Middle frontal gyrus (tissue), 1 donor: ENCODE measurements around the gene OTOG.

Experiments
- DNase-seq: peaks from one replicate; pipeline ENCODE4 v3.0.0-alpha.2; 2015; ENCODE audit warnings: low spot score; ENCODE audit errors: extremely low spot score

Gene OTOG

DNA sequence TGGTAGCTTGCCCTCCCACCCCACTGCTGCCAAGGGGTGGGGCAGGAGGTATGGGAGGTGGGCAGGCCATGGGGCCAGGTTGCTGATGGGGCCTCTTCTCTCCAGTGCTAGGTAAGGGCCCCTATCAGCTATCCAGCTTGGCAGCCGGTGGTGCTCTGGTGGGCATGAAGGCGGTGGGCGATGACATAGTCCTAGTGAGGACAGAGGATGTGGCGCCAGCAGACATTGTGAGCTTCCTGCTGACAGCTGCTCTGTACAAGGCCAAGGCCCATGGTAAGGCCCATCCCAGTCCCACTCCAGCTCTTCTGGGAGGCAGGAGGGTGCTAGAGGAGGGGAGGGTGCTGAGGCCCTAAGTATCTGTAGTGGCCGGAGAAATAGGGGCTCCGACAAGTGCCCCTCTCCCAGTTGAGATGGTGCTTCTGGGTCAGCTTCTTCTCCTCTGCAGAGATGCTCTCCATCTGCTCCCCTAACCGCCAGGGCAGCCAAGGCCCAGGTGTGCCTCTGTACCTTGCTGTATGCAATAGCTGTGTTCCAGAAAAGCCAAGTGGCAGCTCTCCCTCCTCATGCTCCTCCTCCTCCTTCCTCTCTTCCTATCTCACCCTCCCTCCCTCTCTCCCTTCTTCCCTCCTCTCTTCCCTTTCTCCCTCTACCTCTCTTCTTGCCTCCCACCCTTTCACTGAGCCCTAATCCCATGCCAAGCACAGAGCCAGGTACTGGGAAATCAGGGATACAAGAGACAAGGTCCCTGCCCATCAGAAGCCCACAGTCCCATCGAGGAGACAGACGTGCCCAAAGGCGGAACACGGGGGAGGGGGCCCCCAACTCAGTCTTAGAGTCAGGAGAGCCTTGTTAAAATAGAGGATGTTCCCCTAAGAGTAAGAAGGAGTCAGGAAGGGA lies 55.3 kb downstream of the OTOG start:
- DNase-seq, result no peak

DNA sequence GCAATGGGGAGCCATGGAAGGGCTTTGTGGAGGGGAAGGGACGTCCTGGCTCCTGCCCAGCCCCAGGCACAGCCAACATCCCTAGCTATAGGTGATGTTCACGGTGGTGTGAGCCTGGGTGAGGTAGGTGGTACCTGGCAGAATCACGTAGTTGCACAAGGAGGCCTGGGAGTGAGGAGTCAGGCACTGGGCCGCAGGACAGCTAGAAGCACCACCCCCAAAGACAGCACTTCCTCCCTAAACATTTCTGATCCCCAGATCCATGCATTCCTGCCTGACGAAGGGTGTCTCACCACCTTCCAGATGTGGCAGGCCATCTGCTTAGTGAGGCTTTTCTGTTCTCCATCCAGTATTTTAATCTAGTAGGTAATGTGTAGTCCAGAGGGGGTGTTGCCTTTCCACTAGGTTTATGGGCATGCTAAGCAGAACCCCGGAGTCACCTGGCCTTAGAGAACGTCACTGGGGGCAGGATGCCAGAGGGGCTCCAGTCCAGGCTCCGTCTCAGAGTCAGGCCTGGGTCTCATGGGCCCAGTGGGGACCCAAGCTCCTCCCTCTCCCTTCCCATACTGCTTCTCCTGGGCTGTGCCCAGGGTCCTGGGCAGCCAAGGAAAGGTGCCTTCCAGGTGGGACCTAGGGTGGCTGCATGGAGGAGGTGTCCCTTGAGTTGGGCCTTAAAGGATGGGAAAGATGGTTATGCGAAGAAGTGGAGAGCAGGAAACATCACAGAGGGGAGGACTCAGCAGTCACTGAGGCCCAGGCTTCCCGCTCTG lies 56.2 kb downstream of the OTOG start:
- no peak for DNase-seq

DNA sequence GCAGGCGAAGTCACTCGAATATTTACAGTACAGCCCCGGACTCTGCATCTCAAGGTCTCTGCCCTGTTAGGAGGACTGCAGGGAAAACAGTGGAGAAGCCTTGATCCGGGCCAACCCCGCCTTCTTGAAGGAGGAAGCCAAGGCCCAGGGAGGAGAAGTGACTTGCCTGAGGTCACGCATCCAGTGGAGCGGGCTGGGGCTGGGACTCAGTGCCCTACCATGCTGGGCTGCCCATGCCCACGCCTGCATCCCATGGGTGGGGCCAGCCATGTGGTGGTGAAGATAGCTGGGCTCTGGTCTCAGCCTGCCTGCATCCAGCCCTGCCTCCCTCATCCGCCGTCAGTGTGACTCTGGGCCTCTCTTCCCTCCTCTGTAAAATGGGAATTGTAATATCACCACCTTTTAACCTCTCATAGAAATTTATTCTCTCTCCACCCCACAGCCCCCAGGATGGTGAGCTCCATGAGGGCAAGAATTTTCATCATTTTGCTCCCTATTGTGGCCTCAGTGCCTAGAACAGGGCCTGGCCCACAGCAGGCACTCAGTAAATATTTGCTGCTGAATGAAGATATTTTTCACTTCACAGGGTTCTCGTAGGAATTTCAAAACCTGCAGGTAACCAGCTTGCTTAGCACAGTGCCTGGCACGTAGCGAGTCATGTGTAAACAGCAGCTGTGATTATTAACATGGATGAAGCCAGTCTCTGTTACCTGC lies 57.3 kb downstream of the OTOG start:
- no peak for DNase-seq

DNA sequence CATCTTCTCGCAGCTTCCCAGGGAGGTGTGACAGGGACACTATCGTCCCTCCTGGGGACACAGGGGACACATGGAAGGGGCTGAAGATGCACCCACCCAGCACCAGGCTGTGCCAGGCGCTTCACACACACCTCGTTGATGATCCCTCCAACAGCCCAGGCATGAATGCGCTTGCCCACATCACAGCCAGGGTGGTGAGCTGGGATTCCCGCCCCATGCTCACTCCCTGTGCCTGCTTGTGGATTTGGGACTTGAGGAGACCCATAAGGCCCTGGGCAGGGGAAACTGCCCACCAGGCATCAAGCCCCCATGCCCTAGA lies 57.8 kb downstream of the OTOG start:
- DNase-seq, result no peak

DNA sequence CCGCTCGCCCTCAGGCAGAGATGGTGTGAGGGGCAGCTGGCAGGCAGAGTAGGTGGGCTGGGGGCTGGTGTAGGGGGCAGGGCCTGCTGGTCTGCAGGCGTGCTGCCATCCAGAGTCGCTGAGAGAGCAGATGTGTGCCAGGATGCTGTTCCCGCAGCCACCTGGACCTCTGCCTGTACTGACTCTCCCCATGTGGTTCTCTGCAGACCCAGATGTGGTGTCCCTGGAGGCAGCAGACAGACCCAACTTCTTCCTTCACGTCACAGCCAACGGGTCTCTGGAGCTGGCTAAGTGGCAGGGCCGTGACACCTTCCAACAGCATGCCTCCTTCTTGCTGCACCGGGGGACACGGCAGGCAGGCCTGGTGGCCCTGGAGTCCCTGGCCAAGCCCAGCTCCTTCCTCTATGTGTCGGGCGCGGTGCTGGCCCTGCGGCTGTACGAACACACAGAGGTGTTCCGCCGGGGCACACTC lies 58.6 kb downstream of the OTOG start:
- DNase-seq, result no peak

DNA sequence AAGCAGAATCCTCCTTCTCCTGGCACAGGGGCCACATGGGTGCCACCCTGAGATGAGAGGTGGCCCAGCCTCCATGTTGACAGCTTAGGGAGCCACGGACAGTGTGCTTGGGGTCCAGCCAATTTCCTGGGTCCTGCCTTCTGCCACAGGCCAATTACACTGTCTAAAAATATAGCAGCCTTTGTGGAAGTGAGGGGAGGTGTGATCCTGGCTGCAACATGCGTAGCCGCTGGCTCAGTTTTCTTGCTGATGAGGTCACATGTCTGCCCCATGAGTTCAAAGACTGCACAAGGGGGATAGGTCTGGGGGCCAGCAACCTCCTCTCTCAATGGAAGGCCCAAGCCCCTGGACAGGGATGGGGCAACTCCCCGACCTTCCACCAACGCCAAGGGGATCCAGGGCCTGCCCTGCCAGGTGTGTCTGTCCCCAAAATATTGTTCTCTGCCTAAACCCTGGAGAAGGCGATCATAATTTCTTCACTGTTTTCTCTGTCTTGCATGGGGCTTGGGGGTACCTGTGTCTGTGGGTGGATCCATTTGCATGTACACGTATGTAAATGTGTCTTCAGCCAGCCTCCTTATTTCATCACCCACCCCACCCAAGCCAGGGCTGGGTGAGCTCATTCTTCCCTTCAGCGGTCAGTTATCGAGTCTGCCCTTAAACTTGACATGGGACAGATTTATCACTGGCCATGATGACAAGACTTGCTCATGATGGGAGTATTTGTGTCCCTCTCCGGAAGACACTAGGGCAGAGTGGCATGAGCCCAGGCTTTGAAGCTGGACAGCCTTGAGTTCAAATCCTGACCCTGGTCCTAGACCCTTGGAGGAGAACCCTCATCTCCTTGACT lies 59.4 kb downstream of the OTOG start:
- DNase-seq, result no peak

DNA sequence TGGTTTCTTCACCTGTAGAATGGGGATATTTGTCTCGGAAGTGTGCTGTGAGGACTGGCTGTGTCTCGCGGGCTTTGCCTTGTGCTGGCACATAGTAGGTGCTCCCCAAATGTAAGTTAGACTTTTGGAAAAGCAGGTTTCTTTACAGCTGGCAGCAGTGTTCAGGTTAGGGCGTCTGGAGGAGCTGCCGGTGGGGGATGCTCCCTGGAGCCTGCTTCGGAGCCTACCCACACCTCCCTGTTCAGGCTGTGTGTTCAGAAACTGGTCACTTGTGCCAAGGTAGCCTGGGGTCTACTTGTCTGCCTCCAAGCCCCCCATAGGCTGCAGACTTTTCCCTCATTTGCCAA lies 60.0 kb downstream of the OTOG start:
- no peak for DNase-seq

DNA sequence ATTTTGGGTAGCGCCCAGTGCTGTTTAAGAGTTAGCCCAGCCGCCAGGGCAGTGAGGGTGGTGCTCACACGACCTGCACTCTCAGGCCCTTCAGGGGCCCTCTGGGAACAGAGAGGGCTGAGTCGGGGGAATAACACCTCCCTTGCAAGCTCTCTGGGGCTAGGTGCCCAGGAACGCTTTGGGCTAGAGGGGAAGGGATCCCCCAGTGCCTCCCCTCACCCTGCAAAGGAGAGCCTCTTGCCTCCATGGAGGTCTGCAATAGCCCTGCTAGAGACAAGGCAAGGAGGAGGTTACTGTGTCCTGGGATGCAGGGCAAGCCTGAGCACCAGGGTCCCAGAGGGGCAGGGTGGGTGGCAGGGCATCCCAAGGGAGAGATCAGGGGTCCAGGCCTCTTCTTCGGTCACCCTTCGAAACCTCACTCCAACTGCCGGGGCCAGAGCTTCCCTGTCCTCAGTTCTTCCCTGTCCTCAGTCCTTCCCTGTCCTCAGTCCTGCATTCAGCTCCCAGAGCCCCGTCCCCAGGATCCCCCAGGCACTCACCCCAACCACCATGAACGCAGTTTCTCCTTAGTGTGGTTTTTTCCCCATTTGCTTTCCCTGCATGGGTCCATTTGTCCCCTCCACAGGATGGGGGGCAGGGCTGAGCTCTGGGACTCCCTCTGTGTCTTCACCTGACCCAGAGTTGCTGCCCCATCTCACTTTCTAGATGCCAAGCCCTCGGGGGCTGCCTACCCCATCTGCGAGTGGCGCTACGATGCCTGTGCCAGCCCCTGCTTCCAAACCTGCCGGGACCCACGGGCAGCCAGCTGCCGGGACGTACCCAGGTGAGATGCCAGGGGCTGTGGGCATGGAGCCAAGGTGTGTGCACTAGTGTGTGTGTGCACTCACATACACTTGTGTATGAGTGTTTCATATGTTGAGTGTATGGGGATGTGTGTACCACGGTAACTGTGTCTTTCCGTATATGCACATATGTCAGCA lies 60.8 kb downstream of the OTOG start:
- no peak for DNase-seq

DNA sequence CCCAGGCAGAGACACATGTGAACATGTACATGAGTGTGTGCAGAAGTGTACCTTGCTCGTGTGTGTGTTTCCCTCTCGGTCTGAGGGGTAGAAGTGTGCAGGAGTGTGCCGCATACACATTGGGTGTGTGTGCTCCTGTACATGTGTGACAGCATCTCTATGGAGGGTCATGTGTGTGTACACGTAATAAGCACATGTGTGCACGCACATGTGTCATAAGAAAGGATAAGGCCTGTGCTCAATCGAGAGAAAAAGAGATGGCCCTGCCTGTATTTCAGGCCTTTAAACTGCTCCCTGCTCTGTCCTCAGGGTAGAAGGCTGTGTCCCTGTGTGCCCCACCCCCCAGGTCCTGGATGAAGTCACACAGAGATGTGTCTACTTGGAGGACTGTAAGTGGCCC lies 61.8 kb downstream of the OTOG start:
- no peak for DNase-seq

DNA sequence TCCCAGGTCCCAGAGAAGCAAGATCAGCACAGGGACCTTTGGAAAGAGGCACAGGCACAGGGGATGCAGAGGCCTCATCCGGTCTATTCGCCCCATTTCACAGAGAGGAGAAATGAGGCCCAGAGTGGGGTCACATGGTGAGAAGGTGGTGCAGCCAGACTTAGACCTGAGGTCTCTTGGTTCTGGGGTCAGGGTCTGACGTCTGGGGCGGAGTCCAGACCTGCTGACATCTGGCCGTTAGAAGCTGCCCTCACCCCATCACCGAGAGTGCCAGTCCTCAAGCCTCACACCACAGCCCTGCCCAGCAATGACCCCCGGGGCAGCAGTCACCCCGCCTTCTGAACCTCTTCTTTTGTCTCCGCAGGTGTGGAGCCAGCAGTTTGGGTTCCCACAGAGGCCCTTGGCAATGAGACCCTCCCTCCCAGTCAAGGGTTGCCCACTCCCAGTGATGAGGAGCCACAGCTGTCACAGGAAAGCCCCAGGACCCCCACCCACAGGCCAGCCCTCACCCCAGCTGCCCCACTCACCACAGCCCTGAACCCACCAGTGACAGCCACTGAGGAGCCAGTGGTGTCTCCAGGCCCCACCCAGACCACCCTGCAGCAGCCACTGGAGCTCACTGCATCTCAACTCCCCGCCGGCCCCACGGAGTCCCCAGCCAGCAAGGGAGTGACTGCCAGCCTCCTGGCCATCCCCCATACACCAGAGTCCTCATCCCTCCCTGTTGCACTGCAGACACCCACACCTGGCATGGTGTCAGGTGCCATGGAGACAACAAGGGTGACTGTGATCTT lies 62.4 kb downstream of the OTOG start:
- no peak for DNase-seq

DNA sequence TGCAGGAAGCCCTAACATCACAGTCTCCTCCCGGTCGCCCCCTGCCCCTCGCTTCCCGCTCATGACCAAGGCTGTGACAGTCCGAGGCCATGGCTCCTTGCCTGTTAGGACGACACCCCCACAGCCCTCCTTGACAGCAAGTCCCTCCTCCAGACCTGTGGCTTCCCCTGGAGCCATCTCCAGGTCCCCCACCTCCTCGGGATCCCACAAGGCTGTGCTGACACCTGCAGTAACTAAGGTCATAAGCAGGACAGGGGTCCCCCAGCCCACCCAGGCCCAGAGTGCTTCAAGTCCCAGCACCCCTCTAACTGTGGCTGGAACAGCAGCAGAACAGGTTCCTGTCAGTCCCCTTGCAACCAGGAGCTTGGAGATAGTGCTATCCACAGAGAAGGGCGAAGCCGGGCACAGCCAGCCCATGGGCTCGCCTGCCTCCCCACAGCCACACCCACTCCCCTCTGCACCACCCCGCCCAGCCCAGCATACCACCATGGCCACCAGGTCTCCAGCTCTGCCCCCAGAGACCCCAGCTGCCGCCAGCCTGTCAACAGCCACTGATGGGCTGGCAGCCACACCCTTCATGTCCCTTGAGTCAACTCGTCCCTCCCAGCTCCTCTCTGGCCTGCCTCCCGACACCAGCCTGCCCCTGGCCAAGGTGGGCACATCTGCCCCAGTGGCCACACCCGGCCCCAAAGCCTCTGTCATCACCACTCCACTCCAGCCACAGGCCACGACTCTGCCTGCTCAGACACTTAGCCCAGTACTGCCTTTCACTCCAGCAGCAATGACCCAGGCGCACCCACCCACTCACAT lies 63.2 kb downstream of the OTOG start:
- DNase-seq, result no peak

DNA sequence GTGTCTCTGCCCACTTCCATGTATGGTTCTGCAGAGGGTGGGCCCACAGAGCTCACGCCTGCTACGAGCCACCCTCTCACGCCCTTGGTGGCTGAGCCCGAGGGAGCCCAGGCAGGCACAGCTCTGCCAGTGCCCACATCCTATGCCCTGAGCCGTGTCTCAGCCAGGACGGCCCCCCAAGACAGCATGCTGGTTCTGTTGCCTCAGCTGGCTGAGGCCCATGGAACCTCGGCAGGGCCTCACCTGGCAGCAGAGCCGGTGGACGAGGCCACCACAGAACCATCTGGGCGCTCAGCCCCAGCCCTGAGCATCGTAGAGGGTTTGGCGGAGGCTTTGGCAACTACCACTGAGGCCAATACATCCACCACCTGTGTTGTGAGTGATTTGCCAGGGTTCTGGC lies 64.0 kb downstream of the OTOG start:
- no peak for DNase-seq

DNA sequence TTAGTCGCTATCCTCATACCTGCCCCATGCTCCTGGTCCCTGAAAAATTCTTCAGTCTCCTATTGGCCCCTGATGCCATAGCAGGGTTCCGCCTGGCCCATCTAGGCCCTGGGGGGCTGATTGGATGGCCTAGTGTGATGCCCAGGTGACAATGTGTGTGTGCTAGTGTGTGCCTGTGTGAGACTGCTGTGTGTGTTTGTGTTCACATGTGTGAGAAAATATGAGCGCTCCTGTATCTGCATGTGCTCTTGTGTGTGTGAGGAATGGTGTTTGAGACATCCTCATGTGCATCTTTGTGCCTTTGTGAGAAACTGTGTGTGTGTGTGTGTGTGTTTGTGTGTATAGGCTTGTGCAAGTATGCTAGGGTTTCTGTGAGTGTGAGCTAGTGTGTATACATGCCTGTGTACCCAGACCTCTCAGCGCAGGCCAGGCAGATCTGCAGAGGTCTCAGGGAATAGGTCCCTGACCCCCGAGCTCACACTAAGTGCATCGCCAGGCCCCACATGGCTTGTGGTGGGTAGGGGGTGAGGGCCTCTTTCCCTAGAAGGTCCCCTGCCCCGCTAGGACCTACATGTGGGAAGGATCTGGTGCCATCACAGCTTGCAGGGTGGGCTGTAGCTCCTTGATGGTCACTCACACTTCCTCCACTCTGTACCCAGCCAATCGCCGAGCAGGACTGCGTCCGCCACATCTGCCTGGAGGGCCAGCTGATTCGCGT lies 64.6 kb downstream of the OTOG start:
- DNase-seq, result no peak

DNA sequence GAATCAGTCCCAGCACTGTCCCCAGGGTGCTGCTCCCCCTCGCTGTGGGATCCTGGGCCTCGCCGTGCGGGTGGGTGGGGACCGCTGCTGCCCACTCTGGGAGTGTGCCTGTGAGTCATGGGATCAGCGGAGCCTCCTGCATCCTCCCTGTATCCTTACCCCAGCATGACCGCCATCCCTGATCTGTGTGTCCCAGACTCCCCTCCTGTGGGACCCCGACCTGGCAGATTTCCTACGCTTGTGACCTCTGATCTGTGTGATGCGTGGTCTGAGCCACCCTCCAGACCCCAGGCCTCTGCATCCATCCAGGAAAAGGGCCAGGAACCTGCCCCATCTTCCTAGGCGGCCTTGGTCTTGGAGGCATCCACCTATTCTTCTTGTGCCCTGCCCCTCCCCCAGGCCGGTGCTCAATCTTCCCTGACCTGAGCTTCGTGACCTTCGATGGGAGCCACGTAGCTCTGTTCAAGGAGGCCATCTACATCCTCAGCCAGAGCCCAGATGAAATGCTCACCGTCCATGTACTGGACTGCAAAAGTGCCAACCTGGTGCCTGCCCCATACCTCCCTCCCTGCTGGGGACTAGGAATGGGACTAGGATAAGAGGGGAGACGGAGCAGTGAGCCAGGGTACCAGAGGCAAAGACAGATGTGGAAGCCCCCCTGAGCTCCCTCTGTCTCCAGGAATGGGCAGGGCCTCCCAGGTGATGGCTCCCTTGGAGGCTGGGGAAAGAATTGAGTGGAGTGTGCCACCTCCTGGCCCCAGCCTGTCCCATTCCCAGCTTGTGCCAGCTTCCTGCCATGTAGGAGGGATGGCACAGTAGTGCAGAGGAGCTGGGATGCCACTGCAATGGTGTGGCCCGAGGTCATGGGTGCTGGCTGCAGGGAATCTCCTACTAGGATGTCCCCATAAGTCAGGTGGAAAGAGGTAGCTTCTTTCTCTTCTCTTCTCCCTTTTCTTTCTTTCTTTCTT lies 65.4 kb downstream of the OTOG start:
- no peak for DNase-seq

DNA sequence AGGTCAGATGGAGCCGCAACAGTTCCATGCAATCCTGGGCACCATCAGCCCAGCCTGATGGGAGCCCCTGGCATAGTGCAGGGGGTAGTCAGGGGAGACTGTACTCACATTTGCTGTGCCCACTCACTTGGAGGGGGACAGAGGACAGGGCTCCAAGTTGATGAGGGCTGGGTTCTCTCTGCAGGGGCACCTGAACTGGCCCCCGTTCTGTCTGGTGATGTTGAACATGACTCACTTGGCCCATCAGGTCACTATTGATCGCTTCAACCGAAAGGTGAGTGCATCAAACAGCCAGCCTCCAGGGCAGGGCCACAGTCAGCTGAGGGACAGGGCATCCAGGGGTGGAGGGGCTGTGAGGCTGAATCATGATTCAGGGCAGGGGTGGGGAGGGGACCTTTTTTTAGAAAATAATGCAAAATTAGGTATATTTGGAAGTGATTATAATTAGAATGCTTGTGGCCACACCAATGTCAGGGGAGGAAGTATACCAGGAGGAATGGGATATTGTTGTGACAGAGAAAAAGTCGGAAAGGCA lies 66.4 kb downstream of the OTOG start:
- no peak for DNase-seq

DNA sequence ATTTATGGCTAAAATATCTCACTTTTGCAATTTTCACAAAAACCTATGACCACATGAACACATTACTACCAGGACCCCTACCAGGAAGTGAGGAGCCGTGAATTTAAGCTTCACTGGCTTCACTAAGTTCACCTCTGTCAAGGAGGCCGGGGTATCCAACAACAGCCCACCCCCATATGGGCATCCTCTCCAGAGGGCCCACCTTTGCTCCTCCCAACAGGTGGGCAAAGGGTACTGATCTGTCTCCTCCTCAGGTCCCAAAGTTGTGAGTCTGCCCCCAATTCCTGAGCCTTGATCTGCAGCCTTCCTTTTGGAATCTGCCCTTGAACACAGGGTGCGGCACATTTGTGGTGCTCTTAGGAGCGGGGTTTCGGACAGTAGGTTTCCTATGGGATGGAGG lies 66.9 kb downstream of the OTOG start:
- no peak for DNase-seq
